ENCODE measurements around the gene SLC2A8.

The SLC2A8 gene, protein sequence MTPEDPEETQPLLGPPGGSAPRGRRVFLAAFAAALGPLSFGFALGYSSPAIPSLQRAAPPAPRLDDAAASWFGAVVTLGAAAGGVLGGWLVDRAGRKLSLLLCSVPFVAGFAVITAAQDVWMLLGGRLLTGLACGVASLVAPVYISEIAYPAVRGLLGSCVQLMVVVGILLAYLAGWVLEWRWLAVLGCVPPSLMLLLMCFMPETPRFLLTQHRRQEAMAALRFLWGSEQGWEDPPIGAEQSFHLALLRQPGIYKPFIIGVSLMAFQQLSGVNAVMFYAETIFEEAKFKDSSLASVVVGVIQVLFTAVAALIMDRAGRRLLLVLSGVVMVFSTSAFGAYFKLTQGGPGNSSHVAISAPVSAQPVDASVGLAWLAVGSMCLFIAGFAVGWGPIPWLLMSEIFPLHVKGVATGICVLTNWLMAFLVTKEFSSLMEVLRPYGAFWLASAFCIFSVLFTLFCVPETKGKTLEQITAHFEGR

DNA sequence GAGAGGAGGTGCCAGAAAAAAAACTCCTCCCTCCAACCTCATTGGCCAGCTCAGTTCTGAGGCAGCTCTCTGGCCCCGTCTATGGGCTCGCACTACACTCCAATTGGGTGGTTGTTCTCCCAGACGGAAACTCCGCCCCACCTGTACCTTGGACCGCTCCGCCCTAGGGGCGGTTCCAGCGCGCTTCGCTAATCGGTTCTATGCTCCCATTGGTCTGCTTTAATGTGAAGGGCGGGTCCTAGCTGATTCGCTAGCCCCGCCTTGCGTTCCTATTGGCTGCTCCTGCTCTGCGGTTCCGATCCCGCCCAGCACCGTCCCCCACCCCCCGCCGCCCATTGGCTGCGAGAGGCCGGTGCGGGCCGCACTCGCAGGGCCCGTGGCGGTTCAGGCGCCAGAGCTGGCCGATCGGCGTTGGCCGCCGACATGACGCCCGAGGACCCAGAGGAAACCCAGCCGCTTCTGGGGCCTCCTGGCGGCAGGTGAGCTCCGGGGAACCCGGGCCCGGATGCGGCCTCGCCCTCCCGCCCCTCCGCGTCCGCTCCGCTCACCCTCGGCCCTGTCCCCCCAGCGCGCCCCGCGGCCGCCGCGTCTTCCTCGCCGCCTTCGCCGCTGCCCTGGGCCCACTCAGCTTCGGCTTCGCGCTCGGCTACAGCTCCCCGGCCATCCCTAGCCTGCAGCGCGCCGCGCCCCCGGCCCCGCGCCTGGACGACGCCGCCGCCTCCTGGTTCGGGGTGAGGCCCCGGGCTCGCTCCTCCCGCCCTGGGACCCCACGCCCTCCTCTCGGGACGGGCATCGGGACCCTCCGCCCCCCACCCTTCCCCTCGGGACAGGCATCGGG, at the start of gene SLC2A8:
SLC2A8 (plus strand) TSS at position 362 of the 838 bp plus-strand sequence; CDS start at position 424, 62 bp downstream.
- peak; percentile 74 to 75 for DNase-seq (ENCODE audit: low read depth in 2 of 2)

DNA sequence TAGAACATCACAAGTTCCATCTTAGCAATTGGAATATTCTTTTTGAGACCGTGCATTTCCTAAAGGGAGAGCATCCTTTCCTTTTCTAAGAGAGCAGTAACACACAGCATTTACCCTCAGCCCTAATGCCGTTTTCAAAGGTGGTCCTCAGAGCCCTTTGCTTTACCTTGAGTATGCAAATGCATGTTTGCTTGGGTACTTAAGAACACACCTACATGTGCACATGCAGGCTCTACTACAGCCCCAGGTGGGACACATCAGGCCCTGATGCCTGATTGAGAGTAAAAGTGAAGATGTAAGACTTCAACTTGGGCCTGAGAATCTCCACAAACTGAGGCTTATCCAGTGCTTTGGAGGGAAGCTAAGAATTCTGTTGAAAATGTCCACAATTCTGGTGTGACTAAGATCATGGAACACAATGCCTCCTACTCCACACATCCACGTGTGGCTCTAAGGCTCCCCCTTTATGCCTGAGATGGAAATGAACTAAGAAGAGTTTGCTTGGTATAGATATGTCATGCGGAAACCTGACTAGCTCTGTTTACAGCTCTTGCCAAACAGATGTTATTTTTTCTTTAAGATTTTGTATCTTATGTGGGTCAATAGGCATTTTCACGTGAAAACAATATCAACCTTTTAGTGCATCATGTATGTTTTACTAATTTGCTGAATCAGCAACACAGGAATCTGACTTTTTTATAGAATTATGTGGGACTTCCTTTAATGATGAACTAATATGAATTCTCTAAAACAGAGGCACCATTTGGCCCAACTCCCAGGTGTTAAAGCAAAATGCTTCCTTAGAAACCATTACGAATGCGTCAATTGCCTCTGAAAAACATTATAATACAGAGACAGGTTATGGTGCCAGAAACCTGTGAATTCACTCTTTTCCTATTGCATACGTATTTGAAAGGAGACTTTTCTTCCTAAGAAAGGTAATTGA, 48.9 kb upstream of the SLC2A8 start:
- no peak for DNase-seq (ENCODE audit: low read depth in 2 of 2)

DNA sequence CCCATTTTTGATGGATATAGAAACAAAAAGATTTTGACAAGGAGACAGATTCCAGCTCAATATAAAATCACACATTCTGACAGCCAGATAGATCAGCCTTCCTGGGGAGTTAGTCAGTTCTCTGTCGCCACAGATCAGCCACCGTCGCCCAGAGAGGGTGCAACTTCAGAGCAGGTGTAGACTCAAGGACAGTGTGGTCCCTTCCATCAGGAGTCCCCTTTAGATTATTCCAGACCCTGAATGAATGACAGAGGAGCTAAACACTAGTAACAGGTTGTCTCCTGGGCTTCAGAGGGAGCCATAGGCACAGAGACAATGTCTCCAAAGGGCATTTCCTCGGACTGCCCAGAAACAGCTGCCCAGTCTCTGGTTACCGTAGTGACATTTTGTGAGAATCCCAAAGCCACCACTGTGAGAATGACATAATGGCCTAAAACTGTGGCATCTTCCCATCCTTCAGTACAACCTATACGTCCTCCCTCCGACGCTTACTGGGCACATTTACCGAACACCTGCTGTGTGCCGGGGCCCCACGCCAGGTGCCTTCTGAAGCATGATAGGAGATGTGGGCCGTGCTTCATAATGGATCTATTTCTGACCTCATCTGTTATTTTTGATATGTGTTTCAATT, 47.4 kb upstream of the SLC2A8 start:
- no peak for DNase-seq (ENCODE audit: low read depth in 2 of 2)

DNA sequence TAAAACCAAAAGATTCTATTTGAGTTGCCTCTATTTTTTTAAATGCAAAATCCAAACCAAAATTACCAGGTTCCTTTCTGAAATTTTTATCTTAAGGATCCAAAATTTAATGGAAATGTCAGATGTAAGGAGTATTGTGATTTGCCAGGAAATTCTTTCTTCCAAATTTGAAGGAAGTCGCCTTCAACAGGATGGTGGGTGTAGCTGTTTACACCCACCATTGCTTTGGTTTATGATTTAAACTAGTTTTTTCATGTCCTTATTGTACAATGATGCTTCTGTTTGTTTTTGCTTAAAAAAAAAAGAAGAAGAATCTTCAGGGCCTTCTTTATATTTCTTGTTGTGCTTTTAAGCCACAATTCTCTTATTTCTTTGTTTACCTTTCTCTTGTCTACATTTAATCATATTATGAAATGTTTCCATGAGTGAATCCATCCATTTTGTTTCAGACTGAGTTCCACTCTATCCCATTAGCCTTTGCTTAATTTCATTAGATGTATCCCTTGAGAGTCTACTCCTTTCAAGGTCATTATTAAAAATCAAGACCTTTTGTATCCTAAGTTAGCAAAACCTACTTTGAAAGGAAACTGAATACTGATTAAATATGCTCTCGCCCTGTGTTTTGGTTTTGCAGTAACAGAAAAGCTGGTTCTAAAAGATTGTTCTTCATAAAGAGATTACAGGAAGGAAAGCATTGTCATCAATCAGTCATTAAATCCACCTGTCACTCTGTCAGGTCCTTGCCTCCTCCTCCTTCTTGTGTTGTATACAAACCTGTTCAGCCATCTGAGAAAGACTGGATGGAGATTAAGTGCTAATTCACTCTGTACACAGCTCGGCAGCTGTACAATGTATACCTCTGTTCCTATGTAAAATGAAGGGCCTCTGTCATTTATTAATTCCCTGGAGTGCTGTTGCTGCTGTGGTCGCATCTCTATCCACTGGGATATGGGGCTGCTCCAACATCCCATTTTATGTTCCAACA, 45.5 kb upstream of the SLC2A8 start:
- no peak for DNase-seq (ENCODE audit: low read depth in 2 of 2)

DNA sequence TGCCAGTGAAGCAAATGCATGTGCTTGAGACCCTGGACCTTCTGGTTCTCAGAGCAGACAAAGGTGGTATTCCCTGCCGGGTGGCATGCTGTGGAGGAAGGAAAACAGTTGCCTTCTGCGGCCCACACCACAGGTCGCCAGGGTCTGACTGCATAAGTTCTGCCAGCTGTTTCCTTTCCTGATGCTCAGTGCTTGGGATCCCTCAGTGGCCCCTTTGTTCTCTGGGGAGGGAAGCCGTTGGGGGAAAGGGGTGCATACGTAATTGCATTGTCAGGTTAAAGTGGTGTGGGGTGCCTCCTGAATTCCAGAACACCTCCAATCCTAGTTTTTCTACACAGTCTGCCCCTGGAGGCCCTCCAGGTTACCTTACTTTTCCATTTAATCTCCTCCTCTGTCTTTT, 43.1 kb upstream of the SLC2A8 start:
- DNase-seq (ENCODE audit: low read depth in 2 of 2): no peak

DNA sequence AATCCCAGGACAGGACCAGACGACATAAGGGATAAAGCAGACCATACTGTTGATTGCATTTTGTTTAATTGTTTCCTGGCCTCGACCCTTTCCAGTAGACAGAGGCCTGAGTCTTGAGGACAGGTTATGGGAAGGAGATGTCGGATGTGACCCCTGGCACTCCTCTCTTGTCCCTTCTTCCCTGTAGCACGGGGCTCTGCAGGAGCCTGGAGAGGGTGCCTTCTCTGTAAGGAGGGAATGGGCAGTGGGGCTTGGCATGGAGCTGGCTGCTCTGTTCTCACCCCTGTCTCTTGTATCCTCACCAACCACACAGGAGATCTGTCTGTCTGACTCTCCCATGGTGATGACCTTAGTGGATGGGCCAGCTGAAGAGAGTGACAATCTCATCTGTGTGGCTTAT, 40.1 kb upstream of the SLC2A8 start:
- DNase-seq (ENCODE audit: low read depth in 2 of 2): no peak

DNA sequence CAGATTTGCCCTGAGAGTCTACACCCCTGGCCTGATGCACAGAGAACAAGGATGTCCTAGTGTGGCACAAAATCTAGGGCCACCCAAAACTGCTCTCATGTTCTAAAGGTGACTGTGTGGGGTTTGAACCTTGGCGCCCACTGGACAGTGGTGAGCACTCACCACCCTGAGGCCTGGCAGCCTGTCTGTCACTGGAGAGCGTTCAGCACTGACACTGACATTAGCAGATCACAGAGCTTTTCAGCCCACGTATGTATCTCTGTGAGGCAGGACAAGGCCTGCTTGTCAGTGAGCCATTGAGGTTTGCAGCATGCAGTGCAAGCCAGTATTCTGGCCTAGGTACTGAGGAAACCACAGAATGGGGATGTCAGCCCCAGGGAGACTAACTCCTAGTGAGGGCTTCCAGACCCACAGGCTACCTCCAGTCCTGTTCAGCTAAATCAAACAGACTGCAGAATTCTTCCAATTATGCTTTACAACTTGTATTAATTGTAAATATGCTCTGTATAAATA, 38.9 kb upstream of the SLC2A8 start:
- no peak for DNase-seq (ENCODE audit: low read depth in 2 of 2)

DNA sequence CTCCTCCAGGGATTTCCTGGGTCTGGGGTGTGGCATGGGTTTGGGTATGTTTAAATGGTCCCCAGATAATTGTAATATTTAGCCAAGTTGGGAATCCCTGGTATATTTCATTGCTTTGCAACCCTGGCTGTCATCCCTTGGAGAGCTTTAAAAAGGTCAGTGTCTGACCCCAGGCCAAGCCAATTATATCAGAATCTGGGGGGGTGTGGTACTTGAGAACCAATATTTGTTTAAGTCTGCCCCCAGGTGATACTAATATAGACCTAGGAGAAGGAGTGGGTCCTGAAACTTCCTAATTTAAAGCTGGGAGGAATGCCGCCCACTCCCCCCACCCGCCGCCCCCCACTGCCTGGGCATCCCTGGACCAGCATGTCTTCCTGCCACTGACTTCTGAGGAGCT, 38.2 kb upstream of the SLC2A8 start:
- no peak for DNase-seq (ENCODE audit: low read depth in 2 of 2)

DNA sequence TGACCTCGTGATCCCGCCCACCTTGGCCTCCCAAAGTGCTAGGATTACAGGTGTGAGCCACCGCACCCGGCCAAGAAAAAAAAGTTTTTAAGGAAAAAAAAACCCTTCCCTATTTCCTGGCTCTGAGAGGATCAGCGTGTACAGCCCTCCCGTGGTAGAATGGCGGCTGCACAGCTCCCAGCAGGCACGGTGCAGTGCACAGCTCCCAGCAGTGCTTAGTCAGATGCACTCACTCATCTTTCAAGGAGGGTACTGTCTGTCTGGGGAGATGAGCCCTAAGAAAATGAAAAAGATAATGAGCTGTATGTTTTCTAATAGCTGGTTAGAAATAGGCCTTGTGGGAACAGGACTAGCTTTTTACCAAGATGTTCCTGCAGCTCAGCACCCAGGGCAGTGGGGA, 36.7 kb upstream of the SLC2A8 start:
- no peak for DNase-seq (ENCODE audit: low read depth in 2 of 2)

DNA sequence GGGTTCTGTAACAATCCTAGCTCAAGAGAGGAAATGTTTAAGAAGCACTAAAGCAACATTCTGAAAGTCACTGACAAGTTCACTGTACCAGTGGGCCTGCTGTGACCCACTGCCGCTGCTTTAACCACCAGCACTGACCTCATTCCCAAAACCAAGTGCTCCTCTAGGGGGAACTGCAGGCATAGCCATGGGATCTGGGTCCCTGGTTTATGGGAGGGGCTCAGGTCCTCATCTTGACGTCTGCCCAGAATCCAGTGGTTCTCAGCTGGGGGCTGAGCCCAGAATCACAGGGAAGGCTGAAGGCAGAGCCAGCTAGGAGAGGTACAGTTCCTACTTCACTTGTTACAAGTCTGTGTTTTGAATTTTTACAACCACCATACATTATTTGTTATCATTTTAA, 36.1 kb upstream of the SLC2A8 start:
- no peak for DNase-seq (ENCODE audit: low read depth in 2 of 2)

DNA sequence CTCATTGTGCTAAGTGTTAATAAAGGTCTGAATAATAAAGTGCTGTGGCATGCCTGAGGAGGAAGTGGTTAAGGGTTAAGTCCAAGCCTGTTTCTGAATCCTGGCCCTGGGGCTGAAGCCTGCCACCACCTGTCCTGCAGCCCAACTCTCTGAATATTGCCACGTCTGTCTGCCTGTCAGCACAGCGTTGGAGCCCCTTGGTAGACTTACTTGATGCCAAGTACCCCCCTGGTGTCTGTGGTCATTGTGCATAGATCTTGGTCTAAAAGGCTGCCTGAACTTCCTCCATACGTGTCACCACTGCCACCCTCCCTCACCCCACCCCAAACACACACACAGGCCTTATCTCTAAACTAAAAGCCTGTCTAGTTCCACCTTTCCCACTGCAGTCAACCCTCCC, 35.4 kb upstream of the SLC2A8 start:
- no peak for DNase-seq (ENCODE audit: low read depth in 2 of 2)

DNA sequence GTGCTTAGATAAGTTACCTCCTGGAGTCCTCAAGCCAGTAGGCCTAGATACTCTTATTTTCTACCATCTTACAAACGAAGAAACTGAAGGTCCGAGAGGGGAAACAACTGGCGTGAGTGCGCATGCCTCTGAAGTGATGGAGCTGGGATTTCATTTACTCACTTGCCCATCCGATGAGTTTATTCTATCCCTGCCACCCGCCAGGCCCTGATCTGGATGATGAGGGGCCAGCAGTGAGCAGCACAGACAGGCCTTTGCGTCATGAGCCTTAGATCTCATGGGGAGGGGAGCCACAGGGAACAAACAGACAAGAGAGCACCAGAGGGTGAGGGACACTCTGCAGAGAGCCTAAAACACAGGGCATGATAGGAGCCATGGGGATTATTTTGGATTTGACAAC, 34.1 kb upstream of the SLC2A8 start:
- DNase-seq (ENCODE audit: low read depth in 2 of 2): no peak

DNA sequence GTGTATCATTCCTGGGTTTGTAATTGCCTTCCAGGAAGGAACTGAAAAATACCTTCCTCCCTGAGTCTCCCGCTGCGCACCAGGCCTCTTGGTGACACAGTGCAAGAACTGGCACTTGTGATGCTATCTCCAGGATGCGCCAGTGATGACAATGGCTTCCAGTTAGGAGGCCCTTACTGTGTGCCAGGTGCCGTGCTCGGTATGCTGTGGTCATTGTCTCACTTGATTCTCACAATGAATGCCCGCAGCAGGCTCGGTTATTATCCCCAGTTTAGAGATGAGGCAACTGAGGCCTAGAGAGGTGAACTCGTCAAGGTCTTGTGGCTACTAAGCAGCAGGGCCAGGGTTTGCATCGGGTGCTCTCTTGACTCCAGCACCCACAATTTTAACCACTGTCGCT, 31.5 kb upstream of the SLC2A8 start:
- DNase-seq (ENCODE audit: low read depth in 2 of 2): no peak

DNA sequence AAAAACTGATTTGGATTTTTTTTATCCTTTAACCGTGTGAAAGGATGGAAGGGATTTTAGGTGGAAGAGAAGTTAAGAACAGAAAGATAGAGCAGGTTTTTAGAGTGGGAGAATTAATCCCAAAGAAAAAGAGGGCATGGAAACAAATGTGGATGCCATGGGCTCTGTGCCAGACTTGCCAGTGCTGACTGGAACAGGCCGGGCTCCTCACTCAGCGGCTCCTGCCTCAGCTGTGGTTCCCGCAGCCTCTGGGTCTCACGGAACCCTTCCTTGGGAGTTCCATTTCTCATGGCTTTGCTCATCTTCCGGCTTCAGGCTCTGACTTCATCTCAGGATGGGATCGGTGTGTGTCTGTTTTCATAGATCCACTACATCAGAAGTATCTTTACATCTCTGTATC, 30.4 kb upstream of the SLC2A8 start:
- DNase-seq (ENCODE audit: low read depth in 2 of 2): no peak

DNA sequence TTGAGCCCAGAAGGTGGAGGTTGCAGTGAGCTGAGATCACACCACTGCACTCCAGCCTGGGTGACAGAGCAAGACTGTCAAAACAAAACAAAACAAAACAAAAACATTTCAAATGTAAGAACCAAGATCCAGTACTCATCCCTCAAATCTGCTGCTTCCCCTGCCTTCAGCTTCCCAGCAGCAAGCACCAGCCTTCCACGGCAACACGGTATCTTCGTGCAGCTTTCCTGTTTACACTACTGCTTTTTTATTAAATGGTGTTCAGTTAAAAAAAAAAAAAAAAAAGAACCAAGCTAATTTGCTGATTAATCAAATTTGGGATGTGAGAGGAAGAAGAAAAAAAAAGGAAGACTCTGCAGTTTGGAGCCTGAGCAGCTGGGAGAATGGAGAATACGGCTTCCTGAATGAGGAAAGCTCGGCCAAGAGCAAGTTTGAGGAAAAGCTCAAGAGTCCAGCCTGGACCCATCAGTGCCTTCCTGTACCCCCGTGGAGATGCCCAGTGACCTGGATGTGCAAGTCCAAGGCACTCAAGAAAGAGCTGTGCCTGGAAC, 28.0 kb upstream of the SLC2A8 start:
- DNase-seq (ENCODE audit: low read depth in 2 of 2): no peak

DNA sequence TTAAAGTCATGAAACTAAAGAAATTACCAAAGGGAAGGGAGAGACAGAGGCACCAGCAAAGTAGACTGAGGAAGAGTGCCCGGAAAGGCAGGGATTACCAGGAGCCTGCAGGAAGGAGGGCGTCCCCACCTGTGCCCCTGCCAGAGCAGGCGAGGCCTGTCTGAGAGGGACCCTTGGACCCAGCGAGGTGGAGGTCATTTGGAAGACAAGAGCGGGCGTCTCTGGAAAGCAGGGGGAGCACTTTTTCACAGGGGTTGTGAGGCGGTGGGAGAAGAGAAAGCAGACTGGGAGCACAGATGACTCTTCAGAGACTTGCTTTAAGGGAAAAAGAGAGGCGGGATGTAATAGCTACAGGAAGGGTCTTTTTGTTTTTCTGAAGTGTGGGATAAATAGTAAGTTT, 27.5 kb upstream of the SLC2A8 start:
- DNase-seq (ENCODE audit: low read depth in 2 of 2): no peak

DNA sequence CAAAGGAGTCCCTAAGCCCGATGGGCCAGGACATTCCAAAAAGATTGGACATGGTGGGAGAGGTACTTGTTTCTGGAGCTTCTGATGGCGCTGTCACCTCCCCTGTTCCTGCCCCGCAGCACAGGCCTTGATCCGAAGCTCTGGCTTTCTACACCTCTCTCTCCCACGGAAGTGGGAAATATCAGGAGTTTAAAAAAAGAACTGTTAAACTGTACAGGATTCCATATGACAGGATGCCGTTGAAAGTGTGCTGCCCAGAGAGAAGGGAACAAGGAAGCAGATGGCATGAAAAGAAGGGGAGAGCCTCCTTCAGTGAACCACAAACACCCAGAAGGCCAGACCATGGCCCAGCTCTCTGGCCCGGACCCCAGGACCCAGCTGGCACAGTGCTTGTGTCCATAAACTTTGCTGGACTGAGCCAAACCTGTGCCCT, 26.8 kb upstream of the SLC2A8 start:
- DNase-seq (ENCODE audit: low read depth in 2 of 2): no peak

DNA sequence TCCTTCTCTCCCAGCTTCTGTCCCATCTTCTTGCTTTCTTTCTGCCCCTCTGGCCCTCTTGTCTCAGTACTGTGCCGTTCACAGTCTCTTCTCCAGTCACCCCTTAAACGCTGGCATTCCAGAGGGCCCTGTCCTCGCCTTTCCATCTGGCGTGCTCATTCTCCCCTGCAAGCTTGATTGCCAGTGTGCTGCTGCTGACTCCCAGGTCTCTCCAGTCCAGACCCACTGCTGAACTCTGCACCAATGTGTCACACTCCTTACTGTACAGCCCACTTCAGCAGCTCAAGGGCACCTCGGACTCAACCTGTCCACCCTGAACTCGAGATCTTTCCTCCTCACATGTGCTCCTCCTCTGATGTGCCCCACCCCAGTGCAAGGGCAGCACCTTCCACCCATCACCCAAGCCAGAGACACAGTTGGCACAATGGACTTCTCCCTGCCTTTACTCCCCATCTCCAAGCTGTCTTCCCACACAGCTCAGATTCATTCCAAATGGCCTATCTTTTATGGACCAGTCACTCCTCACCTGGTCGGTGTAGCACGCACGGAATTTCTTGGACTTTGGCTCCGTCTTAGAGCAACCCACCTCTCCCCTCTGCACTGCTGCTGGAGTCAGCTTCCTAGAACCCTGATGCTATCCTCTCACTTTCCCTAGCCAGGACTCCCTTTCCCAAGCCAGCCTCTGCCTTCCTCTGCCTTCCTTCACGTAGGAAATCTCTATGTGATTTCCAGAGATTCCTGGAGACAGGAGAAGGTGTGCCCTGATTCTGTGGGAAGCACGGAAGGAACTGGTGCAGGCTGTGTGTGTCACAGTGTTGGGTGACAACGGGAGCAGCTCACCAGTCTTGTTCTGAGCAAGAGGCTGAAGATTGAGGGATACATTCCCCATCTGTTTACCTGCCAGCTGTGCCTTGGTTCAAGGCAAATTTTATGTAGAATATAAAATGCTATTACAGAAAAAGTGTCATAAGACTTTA, 26.0 kb upstream of the SLC2A8 start:
- no peak for DNase-seq (ENCODE audit: low read depth in 2 of 2)
